ENCODE measurements around the gene MIDN.

MIDN gene

DNA sequence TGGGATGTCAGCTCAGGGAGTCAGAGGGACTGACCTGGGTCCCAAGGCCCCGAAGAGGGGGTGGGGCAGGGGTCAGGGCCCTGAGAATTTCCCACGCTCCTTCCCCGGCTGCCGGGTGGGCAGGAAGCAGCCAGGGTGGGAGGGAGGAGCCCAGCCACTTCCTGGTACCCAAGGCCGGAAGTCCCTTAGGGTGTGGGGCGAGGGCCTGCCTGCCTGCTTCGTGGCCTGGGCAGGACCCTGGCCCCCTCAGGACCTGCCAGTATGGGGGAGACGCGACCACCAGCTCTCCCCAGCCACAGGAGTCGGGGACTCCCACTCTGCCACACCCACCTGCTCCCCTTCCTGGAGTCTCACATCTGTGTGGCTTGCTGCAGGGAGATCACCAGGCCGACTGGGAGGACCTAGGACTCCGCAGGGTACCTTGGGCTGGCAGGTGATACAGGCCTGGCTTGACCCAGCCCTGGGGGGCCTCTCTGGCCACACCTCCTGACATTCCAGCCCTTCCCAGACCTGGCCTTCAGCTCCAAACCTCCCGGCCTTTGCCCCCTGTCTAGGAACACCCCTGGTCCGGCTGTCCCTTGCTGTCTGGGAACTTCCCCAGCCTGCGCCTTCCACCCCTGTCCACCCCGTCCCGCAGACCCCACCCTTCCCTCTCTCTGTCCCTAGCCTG lies 11.0 kb downstream of the MIDN start:
- no peak for DNase-seq

DNA sequence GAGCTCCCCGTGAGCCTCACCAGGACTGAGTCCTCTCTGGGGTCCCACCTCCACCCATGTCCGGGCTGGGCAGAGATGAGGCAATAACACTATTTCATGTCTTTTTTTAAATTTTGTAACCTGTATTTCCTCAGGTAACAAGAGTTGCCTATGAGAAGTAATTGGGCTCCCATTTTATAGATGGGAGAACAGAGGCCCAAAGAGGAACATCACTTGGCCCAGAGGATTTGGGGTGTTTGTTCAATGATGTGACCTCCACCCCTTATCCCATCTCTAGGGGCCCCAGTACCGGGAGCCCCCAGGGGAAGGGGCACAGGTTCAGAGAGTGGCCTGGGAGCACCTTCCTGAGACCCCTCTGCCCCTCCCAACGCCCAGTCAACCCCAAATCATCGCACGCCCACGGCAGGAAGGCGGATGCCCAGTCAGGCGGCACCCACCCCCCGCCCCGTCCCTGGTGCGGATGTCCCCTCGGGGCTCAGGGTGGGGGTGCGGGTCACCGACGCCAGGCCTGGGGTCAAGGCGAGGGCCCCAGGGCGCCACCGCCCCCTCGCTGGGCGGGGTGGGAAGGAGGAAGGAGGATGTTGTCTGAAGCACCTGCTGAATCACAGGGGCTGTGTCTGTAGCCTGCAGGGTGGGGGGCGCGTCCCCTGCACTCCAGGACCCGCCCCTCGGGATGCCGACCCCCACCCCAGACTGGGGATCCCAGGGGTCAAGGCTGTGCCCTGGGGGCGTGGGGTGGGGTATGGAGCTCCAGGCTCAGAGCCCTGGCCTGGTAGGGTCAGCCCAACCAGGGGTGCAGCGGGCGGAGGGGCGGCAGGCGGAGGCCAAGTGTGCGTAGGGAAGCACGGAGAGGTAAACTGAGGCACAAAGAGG lies 11.7 kb downstream of the MIDN start:
- DNase-seq, result no peak

DNA sequence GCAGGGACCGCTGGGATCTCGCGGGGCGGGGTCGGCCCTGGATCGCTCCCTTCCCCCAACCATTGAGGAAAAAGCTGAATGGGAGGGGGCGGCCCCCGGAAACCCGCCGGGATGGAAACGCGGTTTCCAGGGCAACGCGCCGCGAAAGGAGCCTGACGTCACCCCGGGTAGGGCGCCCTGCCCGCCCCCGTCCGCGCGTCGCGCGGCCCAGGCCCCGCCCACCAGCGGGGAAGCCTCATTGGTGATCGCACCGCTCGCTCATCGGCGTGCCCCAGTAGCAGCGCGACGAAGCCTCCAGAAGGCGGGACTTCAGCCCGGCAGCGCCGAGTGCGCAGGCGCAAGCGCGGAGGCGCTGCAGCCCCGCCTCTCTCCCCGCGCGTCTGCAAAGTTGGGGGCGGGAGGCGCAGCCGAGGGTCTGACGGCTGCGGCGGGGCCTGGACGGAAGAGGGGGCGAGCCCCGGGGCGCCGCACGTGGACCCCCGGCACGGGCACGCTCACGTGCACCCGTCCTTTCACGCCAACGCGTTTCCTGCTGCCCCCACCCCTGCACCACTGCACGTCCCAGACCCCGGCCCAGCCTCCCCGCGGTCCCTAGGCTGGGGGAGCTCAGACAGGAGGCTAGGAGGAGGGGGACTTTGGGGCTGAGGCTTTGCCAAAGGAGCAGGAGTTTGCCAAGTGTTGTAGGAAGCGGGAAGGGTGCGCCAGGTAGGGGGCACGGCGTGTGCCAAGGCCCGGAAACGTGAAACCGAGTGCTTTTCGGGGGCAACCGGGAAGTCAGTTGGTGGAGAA lies 12.6 kb downstream of the MIDN start:
- DNase-seq, result peak; percentile 96

DNA sequence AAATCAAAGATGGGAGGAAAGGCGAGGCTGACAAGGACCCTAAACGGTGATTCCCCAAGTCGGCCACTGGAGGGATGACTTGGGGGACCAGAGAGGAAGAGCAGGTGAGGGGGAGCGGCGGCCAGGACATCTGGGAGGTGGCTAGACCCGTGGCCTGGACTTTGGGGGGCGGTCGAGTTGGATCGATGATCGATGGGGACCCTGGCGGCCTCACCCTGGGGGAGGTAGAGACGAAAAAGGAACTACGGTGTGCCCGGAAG lies 13.1 kb downstream of the MIDN start:
- DNase-seq, result no peak

DNA sequence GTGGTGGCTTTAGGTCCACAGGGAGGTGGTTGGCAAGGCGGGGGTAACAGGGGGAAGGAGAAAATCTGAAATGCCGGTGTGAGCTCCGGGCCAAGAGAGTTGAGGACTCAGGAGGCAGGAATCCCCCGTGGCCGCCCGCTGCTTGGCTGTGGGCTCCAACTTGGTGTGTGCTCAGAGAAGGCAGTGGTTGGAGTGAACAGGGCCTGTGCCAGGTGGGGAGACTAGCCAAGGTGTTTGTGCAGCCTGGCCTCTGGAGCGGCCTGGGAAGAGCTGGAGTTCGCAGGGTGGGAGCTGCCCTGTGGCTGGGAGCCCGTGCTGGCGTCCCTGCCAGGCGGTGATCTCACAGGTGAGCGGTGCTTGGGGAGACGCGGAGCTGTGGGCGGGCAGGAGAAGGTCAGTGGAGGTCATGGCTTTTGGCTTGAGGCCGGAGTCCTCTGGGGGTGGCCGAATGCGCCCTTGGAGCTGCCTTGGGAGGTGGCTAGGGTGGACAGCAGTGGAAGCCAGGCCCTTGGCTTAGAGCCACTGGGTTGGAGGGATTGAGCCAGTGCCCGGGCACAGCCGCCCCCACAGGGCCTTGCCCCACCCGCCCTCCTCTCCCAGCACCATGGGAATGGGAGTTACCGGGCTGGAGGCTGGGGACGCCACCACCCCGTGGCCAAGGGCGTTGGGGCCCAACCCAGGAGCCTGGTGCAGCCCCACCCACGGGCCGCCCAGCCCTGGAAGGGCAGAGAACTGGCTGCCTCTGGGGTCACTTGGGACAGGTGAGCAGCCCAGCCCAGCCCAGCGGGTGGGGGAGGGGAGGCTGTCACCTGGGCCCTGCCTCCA lies 13.6 kb downstream of the MIDN start:
- DNase-seq, result no peak

DNA sequence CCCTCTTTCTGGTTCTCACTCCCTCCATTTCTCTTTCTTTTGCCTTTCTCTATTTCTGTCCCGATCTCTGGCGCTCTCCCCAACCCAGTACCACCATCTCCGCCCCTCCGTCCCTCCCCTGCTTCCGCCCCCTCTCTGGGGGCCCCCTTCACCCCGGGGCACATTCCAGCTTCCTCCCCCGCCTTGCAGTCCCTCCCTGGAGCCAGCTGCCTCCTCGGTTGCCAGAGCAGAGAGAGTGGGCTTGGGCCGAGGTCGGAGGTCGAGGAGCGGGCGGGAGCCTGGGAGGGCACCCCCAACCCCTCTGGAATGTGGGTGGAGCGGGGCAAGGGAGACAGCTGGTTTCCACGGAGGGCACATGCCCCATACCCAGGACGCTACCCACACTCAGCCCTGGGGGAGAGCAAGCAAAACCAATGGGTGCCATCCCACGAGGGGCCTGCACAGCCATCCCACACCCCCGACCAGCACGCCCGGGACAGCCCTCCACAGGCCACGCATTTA lies 14.3 kb downstream of the MIDN start:
- no peak for DNase-seq

DNA sequence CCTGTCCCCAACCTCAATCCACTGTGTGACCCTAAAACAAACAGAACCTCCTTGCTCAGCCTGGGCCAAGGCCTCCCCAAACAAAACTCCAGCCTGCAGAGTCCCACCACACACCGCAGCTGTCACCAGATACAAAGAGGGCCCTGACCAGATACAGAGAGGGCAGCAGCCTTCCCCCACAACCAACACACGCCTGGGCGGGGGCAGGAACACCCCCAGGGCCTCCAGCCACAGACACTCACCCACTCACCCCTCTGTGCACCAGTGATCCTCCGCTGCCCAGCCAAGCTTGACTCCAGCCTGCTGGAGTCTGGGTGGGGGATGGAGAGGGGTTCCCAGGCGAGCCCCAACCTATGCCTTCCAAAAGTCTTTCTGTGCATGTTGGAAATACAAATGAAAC lies 14.8 kb downstream of the MIDN start:
- DNase-seq, result no peak

DNA sequence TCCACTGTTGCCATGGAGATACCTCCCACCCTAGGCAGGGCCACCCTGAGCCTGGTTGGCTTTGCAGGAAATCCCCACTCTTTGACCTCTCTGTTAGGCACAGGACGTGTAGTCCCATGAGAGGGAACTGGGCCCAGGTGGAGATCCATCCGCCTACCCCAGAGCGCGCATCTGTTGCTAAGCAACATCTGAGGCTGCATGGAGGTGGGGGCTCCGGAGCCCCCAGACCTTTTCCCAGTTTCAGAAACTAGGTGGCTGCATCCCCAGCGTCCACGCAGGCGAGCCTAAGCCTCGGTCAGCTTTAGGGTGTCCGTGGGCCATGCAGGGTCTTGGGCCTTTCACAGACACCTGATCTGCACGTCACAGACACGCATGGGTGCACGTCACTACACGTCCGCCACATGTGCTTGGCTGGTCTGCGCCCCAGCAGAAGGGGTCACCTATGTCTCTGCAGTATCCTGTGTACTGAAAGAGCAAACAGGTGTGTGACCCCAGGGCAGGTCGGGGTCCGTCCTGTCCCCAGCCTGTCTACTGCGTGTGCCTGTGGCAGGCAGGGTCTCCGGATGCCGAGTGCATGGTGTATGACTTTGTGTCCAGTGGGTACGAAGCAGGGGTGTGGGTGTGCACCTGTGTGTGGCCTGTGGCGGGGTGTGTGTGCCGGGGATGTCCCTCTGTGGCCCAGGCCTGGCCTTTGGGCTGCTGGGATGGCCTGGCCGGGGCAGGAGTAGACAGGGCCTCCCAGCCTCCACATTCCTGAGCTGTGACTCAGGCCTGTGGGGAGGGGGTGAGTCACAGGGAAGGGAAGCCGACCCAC lies 16.6 kb downstream of the MIDN start:
- no peak for DNase-seq

DNA sequence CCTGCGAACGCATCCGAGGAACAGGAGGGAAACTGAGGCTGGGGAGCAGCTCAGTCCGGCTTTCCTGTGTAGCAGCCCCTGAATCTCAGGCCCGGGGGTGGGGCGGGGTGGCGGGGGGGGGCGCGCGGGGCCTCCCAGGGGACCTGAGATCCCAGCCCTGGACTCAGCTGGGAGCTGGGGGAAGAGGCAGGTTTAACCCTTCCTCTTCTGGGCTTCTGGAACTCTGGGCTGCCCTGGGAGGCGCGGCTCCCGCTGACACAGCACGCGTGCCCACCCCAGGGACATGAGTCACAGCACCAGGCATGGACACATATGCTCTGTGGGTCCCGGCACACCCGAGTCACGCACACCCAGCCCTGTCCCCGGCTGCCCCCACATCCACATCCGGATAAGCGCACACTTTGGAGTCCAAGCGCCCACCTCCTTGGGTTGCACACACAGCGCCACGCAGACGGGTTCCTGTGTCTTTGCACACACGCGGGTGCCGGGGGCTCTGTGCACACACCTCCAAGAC lies 17.3 kb downstream of the MIDN start:
- no peak for DNase-seq

DNA sequence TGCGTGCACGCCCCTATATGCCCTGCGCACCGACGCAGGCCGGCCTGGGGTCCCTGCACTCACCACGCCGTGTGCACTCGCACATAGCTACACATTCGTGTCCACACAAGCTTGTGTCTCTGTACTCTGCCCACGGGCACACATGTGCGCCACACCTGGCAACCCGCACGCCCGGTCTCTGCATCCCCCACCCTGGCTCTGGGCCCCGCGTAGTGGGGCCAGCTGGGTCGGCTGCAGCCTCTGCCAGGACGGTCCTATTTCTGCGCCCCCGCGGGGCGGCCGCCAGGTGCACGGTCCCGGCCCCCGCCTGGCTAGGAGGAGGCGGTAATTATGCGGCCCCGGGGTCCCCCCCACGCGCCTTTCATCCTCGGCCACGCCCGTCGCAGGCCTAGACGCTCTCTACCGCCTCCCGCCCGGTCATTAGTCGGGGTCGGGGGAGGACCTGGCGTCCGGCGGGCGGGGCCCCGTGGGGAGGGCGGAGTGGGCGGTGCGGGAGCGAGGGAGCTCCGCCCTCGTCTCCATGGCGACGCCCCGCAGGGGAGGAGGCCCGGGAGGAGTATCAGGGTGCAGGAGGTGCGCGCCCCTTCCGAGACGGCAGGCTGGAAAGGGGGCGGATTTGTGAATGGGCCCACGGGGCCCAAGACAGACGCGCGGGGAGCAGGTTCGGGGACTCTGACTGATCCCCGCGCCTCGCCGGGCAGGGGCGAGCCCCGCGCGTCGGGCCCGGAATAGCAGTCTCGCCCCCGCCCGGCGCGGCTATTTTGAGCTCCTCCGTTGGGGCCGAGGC lies 17.9 kb downstream of the MIDN start:
- DNase-seq, result peak; percentile 51

DNA sequence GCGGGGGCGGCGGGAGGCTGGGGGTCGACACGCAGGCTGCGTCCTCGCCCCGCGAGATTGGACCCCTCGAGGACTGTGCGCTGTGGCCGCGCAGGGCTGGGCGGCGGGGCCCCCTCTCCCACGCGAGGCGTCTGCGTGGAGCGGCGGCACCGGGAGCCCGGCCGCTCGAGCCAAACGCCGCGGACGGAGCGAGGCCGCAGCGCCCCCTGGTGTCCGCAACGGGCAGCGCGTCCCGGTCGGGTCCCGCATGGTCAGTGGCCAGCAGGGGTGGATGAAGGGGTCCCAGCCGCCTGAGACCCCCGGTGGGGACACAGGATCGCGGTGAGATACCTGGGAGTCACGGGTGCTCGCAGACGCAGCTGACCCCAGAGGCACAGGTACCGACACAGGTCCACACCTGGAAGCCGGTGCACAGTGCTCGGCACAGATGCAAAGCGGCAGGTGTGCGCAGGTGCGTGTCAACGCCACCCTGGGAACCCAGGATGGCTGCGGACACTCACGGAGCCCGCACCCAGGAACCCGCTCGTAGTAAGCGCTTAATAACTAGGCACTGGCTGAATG lies 18.6 kb downstream of the MIDN start:
- peak; percentile 50 for DNase-seq

DNA sequence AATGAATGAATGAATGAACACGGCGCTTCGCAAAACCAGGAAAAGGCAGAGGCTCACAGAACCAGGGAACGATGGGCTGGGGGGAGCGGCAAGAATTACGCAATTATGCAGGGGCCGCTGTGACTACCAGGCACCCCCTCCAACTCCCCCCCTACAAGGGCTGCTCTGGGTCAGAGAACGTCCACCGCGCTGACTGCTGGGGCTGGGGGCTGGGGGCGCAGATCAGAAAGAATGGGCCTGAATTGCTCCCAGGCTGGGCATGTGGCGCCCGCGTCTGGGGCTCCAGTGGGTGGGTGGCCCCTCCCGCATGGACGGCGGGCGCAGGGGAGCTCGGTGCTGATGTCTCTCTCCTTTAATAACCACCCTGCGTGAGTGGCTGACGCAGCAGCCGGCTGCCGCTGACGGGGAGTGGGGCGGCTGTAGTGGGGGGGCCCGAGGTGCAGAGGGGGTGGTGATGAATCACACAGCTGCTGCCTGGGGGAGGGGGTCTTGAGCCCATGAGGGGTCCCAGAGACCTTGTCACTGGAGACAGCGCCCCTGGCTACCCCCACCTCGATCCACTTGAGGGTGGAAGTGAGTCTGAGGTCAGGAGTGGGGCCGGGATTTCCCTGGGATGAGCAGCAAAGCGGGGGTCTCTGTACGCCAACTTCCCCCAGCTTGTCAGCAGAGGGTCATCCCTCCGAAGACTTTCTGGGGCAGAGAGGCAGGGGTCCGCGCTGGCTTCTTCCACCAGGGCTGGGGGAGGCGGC lies 19.3 kb downstream of the MIDN start:
- no peak for DNase-seq

DNA sequence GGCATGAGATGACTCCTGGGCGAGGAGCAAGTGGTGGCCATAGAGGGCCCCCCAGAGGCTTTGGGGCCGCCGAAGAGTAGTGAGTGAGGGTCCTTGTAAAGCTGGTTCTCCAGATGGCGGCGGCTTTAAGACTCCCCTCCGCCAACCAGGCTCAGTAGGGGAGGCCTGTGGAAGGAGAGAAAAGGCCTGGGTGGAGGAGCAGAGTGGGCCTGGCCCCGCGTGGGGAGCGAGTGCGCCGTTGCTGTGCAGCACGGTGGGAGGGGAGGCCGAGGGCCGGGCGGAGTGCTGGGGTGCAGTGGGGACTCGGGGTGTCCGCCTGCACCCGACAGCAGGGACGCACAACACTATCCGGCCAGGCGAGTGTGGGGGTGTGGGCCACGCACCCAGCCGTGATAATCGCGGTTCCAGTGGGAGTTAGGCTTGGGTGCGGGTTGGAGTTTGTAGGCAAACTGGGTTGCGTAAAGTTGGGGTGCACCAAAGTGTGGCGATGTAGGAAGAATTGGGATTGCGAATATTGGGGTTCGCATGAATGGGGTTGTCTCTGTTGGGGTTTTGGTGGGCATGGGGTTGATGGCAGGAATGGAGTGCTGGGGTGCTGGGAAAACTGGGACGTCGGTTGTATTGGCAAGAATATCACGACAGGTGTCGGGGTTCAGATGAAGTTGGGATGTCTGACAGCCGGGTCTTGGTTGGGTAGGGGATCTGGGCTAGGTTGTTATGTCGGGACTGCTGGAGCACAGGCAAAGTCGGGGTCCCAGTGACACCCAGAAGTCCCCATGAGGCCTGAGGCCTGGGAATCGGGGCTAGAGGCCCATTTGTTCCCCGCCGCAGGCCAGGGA lies 20.1 kb downstream of the MIDN start:
- DNase-seq, result no peak

DNA sequence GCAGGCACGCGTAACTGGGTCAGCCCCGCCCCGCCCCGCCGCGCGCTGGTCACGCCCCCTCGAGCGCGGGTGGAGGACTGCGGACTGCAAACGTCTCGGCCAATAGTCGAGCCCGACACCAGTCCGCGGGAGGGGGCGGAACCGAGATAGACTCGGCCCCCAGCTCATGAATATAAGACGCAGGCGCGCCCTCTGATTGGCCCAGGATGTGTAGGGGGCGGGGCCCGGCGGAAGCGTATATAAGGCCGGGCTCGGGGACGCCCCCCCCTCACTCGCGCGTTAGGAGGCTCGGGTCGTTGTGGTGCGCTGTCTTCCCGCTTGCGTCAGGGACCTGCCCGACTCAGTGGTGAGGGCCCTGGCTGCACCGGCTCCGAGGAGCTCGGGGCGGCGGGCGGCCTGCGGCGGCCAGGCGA lies 20.7 kb downstream of the MIDN start, which contains the start of gene CIRBP:
TSS of gene CIRBP (plus strand) at position 268 of the 413 bp plus-strand sequence. CDS start 1,602 bp downstream, outside the sequence.
- DNase-seq, result peak; percentile 98

DNA sequence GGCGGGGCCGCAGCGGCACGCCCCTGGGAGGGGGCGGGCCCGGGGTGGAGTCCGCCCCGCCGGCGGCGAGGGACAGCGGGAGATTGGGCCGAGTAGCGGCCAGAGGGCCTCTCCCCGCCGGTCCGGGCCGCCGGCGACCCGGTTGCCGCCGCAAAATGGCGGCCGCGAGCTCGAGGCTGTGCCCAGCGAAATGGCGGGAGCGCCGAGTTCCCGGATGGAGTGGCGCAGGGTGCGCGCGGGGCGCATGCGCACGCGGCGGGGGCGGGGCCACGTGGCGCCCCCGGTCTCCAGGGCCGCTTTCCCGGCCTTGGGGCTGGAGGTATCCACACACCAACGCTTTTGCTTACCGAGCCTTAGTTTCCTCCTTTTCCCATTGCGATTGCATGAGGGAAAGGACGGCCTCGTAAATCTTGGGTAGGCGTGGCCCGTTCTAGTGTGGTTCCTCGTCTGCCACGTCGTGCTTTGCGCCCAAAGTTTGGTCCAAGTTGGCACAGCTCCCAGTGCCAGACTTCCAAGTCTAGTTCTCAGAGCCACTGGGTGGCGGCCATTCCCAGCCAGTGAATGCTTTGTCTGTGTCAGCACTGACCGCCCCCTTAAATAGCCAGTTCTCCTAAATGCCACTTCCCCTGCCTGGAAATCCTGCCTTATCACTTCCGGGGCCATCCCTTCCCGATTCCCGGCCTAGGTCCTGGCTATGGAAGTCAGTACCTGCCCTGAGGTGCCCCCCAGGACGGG lies 21.3 kb downstream of the MIDN start:
- DNase-seq, result peak; percentile 75

DNA sequence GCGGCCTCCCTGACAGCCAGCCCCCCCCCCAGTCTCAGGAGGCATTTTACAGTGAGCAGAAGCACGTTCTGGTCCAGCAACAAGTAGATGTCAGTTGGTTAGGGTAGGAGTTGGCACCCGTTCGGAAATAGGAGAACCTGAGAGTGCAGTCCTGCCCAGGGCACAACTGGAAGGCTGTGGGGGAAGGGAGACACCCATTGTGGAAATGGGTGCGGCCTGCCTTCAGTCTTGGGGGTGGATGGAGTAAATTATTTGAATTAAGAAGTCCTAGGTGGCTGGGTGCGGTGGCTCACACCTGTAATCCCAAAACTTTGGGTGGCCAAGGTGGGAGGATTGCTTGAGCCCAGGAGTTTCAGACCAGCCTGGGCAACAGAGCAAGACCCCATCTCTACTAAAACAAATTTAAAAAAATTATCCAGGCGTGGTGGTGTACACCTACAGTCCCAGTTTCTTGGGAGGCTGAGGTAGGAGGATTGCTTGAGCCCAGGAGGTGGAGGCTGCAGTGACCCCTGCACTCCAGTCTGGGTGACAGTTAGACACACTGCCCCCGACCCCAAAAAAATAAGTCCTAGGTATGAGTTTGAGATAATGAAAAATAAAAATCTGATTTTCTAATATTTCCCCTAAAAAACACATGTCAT lies 21.9 kb downstream of the MIDN start:
- no peak for DNase-seq

DNA sequence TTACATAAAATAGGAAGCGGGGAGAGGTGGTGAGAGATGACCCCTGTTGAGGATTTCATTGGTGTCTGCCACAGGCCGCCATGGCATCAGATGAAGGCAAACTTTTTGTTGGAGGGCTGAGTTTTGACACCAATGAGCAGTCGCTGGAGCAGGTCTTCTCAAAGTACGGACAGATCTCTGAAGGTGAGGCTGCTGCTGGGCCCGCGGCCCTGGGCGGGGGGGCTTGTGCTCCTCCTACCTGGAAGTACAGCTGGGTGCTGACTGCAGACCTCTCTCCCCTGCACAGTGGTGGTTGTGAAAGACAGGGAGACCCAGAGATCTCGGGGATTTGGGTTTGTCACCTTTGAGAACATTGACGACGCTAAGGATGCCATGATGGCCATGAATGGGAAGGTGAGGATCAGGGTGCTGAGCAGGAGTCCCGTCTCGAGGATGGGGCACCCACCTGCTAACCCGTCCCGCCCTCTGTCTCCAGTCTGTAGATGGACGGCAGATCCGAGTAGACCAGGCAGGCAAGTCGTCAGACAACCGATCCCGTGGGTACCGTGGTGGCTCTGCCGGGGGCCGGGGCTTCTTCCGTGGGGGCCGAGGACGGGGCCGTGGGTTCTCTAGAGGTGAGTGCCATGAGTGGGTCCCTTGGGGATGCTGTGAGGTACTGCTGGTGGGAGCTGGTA lies 22.6 kb downstream of the MIDN start:
- DNase-seq, result no peak
